HL-60 (cell line): ENCODE data around the gene SPOP.
A peak's percentile ranks its signal among the peaks of the same experiment; 100 is the strongest.

Experiments used
- DNase-seq, 2 experiments: peaks; one replicate each; pipeline ENCODE4 v3.0.0-alpha.2; 2010 to 2020; ENCODE audit warnings: low read depth in 1 of 2, low spot score in 1 of 2
- H3K27ac ChIP-seq: fragments of 250-450 bp; sonication (Bioruptor Pico); replicated peaks from 2 replicates; pipeline ENCODE4 v1.5.1; 2020; ENCODE audit warnings: mild to moderate bottlenecking, moderate library complexity
- H3K27me3 ChIP-seq: fragments of 250-450 bp; sonication (Bioruptor Pico); 2 replicates; pipeline ENCODE4 v1.5.1; 2021; ENCODE audit warnings: mild to moderate bottlenecking, moderate library complexity; ENCODE audit not compliant: insufficient read depth, poor library complexity, severe bottlenecking
- H3K4me3 ChIP-seq: replicated peaks from 2 replicates; pipeline ENCODE4 v1.5.1; 2011; ENCODE audit warnings: mild to moderate bottlenecking, control low read depth, low read length; ENCODE audit not compliant: insufficient read depth
- GABPA ChIP-seq: IDR thresholded peaks from 2 replicates; pipeline ENCODE4 v1.6.1; 2012; ENCODE audit warnings: low read depth
- POLR2AphosphoS5 ChIP-seq: IDR thresholded peaks from 2 replicates; pipeline ENCODE4 v1.6.1; 2012; ENCODE audit warnings: low read depth
- SPI1 ChIP-seq: IDR thresholded peaks from 2 replicates; pipeline ENCODE4 v1.6.1; 2012; ENCODE audit warnings: low read depth, mild to moderate bottlenecking, borderline replicate concordance
- TF ChIP-seq, protein P1 (sequence below): IDR thresholded peaks from one replicate; pipeline ENCODE4 v1.5.1; 2011; ENCODE audit warnings: low read length, control low read depth, inconsistent platforms; ENCODE audit not compliant: insufficient read depth
- TF ChIP-seq, protein P2 (sequence below): IDR thresholded peaks from 2 replicates; pipeline ENCODE4 v1.6.1; 2012; ENCODE audit warnings: low read depth; ENCODE audit not compliant: insufficient replicate concordance

Gene SPOP

DNA sequence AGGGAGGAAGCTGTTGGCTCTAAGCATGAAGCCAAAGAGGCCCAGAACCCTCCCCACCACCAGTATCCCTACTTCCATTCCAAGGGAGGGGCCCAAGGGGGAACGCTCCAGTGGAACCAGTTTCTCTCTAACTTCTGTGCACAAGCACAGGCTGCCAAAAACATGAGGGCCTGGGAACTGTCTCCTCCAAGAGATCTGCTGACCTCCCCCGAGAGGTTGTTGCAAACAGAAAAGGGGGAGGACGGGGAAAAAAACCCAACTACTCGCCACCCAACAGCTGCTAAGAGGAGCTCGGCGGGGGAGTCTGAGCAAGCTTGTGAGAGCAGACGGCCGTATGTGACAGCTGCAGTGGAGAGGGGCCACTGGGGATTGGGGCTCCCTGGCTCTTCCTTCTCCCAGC, 45.5 kb upstream of the SPOP start:
- peak in 1 of 2 experiments; percentile 80 for DNase-seq
- no peaks in the 10 kb centered on the region for H3K27me3 ChIP-seq
- no peak overlapping the region for H3K4me3 ChIP-seq
- peak overlapping the region; percentile 66 for H3K27ac ChIP-seq
- TF ChIP-seq, protein P1, sequence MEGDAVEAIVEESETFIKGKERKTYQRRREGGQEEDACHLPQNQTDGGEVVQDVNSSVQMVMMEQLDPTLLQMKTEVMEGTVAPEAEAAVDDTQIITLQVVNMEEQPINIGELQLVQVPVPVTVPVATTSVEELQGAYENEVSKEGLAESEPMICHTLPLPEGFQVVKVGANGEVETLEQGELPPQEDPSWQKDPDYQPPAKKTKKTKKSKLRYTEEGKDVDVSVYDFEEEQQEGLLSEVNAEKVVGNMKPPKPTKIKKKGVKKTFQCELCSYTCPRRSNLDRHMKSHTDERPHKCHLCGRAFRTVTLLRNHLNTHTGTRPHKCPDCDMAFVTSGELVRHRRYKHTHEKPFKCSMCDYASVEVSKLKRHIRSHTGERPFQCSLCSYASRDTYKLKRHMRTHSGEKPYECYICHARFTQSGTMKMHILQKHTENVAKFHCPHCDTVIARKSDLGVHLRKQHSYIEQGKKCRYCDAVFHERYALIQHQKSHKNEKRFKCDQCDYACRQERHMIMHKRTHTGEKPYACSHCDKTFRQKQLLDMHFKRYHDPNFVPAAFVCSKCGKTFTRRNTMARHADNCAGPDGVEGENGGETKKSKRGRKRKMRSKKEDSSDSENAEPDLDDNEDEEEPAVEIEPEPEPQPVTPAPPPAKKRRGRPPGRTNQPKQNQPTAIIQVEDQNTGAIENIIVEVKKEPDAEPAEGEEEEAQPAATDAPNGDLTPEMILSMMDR: no peak
- TF ChIP-seq POLR2AphosphoS5 (peak; percentile 44; the same call in 1 of the 2 replicates), SPI1 (no peak)
- TF ChIP-seq, protein P2, sequence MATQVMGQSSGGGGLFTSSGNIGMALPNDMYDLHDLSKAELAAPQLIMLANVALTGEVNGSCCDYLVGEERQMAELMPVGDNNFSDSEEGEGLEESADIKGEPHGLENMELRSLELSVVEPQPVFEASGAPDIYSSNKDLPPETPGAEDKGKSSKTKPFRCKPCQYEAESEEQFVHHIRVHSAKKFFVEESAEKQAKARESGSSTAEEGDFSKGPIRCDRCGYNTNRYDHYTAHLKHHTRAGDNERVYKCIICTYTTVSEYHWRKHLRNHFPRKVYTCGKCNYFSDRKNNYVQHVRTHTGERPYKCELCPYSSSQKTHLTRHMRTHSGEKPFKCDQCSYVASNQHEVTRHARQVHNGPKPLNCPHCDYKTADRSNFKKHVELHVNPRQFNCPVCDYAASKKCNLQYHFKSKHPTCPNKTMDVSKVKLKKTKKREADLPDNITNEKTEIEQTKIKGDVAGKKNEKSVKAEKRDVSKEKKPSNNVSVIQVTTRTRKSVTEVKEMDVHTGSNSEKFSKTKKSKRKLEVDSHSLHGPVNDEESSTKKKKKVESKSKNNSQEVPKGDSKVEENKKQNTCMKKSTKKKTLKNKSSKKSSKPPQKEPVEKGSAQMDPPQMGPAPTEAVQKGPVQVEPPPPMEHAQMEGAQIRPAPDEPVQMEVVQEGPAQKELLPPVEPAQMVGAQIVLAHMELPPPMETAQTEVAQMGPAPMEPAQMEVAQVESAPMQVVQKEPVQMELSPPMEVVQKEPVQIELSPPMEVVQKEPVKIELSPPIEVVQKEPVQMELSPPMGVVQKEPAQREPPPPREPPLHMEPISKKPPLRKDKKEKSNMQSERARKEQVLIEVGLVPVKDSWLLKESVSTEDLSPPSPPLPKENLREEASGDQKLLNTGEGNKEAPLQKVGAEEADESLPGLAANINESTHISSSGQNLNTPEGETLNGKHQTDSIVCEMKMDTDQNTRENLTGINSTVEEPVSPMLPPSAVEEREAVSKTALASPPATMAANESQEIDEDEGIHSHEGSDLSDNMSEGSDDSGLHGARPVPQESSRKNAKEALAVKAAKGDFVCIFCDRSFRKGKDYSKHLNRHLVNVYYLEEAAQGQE: no peak

DNA sequence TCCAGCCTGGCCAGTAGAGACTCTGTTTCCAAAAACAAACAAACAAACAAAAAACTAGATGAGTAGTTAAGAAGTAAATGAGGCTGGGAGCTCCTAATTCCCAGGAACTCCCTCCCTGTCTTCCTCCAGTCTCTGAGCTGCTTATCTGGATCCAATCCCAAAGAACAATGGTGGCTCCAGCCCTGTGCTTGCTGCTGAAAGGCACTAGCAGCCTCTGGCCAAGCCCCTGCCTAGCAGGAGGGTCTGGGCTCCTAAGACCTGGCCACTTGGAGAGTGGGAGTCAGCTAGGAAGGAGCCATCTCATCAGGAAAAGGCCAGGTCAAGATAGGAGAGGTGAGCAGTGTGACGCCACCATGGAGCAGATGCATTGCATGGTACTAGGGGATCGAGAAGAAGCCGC, 44.2 kb upstream of the SPOP start:
- DNase-seq: no peak
- Histone ChIP-seq H3K4me3 (no peak overlapping the region), H3K27me3 (no peaks in the 10 kb centered on the region), H3K27ac (peak overlapping the region; percentile 66)
- no peak for TF ChIP-seq GABPA

DNA sequence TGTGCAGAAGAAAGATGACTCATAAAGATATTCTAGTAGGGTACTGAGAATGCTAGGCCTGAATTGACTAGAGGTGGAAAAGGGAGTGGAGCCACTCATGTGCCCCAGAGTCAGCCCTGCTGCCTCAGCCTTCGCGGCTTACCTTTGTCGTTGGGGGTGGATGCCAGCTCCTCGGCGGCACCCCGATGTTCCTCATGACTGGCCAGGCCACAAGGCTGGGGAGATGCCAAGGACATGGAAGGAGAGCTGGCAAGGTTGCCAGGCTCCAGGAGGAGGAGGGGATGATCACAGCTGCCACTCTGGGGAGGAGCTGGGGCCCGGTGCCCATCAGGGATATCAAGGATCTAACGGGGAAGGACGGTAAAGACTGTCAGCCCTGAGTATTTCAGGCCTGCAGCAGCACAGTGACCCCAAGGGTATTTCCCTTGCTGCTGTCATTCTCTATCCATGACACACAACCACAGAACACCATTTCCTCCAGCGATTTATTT, 39.5 kb upstream of the SPOP start:
- H3K27ac ChIP-seq: no peak overlapping the region
- TF ChIP-seq, protein P1: no peak
- TF ChIP-seq, protein P2: no peak
- no peak for TF ChIP-seq SPI1
- TF ChIP-seq POLR2AphosphoS5: no peak
- TF ChIP-seq GABPA: no peak
- no peak for DNase-seq
- H3K27me3 ChIP-seq: no peaks in the 10 kb centered on the region
- no peak overlapping the region for H3K4me3 ChIP-seq

DNA sequence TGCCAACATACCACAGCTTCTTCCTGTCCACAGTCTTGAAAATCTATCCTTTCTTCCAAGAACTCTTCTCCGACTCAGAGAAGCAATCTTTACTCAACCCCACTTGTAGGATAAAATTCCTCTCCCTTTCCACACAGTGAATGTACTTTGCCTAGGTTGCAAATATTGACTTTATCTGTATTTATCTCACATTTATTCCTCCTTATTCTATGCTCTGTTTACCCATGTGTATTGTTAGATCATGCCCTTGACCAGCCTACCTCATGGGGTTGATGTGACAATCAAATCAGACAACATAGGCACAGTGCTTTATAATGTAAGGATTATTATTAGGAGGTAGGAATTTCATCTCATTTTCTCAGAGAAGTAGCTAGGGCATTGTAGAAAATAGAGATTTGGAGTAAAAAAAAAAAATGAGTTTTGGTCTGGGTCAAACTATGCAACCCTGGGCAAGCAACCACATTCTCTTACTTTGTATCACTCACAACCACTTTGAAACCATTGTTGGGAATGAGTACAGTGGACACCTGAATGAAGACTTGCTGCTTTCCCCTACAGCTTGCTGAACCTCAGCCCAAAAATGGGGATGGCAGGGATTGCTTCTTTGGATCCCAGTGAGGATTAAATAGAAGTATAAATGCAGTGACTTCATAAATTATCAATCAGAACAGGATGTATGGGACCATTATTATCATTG, 38.9 kb upstream of the SPOP start:
- no peak overlapping the region for H3K4me3 ChIP-seq
- TF ChIP-seq, protein P2: no peak
- no peak for TF ChIP-seq SPI1
- TF ChIP-seq, protein P1: no peak
- no peak for TF ChIP-seq POLR2AphosphoS5
- TF ChIP-seq GABPA: no peak
- no peak overlapping the region for H3K27ac ChIP-seq
- no peak for DNase-seq
- no peaks in the 10 kb centered on the region for H3K27me3 ChIP-seq
